Measurements from ENCODE around the gene DOK4.

The DOK4 gene

GRCh38 chr16:57509231-57509923 is 23.1 kb upstream of the DOK4 start:
- POLR2A ChIA-PET (ENCODE audit: low non-redundant PET): no interaction called here
- TF ChIP-seq CTCF (conservative IDR thresholded peaks at IDR 0.05; ENCODE audit: low read depth): no peak
- no peak overlapping the region for H3K27ac ChIP-seq
- CTCF ChIA-PET: no interaction called here
- no peak for DNase-seq (ENCODE audit: low spot score)

- no peak for TF ChIP-seq CTCF (conservative IDR thresholded peaks at IDR 0.05; ENCODE audit: low read depth)
- CTCF ChIA-PET: interaction anchor here (0.7 kb wide), 1 partner anchor 86 kb away, joined by 3 read pairs; no protein-coding TSS in a partner anchor
- DNase-seq (ENCODE audit: low spot score): no peak
- POLR2A ChIA-PET (ENCODE audit: low non-redundant PET): no interaction called here
- no peak overlapping the region for H3K27ac ChIP-seq
Measured at GRCh38 chr16:57508035-57508425, 21.7 kb upstream of the DOK4 start.

GRCh38 chr16:57507136-57508034 is 21.1 kb upstream of the DOK4 start:
- CTCF ChIA-PET: interaction anchor here (0.7 kb wide), 1 partner anchor 85 kb away, joined by 3 read pairs; no protein-coding TSS in a partner anchor
- no peak for TF ChIP-seq CTCF (conservative IDR thresholded peaks at IDR 0.05; ENCODE audit: low read depth)
- no peak overlapping the region for H3K27ac ChIP-seq
- no peak for DNase-seq (ENCODE audit: low spot score)
- POLR2A ChIA-PET (ENCODE audit: low non-redundant PET): no interaction called here

- TF ChIP-seq CTCF (conservative IDR thresholded peaks at IDR 0.05; ENCODE audit: low read depth): no peak
- DNase-seq (ENCODE audit: low spot score): no peak
- ChIA-PET POLR2A (ENCODE audit: low non-redundant PET) (no interaction called here), CTCF (interaction anchor here (1.2 kb wide), 1 partner anchor 15 kb away, joined by 5 read pairs; no protein-coding TSS in a partner anchor)
- H3K27ac ChIP-seq: no peak overlapping the region
Measured at GRCh38 chr16:57505169-57505568, 18.9 kb upstream of the DOK4 start.

GRCh38 chr16:57504491-57504890 is 18.2 kb upstream of the DOK4 start:
- TF ChIP-seq CTCF (conservative IDR thresholded peaks at IDR 0.05; ENCODE audit: low read depth): no peak
- H3K27ac ChIP-seq: no peak overlapping the region
- ChIA-PET CTCF (no interaction called here), POLR2A (ENCODE audit: low non-redundant PET) (no interaction called here)
- no peak for DNase-seq (ENCODE audit: low spot score)

- ChIA-PET CTCF (interaction anchor here (1.0 kb wide), 1 partner anchor 16 kb away, joined by 3 read pairs; no protein-coding TSS in a partner anchor), POLR2A (ENCODE audit: low non-redundant PET) (no interaction called here)
- TF ChIP-seq CTCF (conservative IDR thresholded peaks at IDR 0.05; ENCODE audit: low read depth): no peak
- no peak overlapping the region for H3K27ac ChIP-seq
- DNase-seq (ENCODE audit: low spot score): no peak
Measured at GRCh38 chr16:57504001-57504400, 17.7 kb upstream of the DOK4 start.
